KOPT-K1 (cell line): ENCODE data around the gene FOXE1.

Experiments used
- H3K27ac ChIP-seq: fragments of 200-600 bp; sonication (generic); 2 replicates; pipeline ENCODE4 v1.5.1; 2016; ENCODE audit warnings: antibody characterized with exemption, mild to moderate bottlenecking, low read depth, low read length; ENCODE audit not compliant: poor library complexity, severe bottlenecking
- H3K36me3 ChIP-seq: fragments of 200-600 bp; sonication (generic); 2 replicates; pipeline ENCODE4 v1.5.1; 2017; ENCODE audit warnings: antibody characterized with exemption, mild to moderate bottlenecking, low read length, moderate library complexity; ENCODE audit not compliant: insufficient read depth
- H3K9me3 ChIP-seq: fragments of 200-600 bp; sonication (generic); 2 replicates; pipeline ENCODE4 v1.5.1; 2017; ENCODE audit warnings: antibody characterized with exemption, low read length, mild to moderate bottlenecking; ENCODE audit not compliant: insufficient read depth, poor library complexity, severe bottlenecking

The FOXE1 gene

DNA sequence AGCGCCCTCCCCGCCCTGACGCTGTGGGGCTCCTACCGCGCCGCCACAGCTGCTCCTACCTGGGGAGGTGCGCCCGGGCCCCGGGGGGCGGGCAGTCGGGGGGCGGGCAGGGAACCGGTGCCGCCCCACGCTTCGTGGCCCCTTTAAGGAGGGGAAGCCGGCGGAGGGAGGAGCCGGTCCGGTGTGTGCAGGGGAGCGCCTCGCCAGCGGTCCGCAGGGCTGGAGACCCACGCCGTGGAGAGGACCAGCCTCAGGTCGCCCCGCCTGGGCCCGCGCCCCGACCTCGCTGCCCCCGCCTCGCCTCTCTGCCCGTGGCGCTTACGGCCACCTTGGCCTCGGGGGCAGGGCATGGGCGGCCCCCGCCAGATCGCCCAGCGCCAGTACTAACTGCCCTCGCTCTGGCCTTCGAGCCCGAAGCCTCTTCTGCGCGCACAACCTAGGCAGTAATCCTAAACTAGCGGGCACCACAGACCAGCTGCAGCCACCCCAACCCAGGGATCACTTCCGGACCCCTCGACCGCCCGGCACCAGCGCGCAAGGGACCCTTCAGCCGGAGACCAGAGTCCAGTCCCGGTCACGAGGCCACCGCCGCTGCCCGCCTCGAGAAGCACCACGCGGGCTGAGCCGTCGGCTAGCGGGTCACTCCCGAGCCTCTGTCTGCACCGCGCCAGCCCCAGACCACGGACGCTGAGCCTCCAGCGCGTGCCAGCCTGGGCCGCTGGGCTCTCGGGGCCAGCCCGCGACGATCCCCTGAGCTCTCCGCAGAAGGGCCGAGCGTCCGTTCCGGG is at the start of gene FOXE1:
FOXE1 (plus strand) TSS at position 171 of the 788 bp plus-strand sequence. CDS start 689 bp downstream, outside the sequence.
- H3K27ac ChIP-seq = no peak within 1 kb of the TSS
- H3K36me3 ChIP-seq = no peaks in the 10 kb centered on the region
- peaks cover 26% of the 10 kb centered on the region for H3K9me3 ChIP-seq

DNA sequence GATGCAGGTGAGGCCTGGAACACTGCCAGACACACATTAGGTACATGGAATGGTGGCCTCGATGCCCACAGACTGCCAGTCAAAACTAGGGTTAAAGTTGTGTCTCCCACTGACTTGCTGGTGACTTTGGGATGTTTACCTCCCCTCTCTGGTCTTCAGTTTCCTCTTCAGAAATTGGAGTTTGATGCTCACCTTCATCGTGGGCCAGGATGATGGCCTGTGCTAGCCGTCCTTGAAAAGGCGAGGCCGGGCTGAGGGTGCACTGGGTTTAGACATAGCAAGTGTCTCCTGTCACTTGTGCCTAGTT is 49.0 kb upstream of the FOXE1 start:
- Histone ChIP-seq H3K27ac (no peak overlapping the region), H3K9me3 (peaks cover 6% of the 10 kb centered on the region), H3K36me3 (no peaks in the 10 kb centered on the region)

- Histone ChIP-seq H3K9me3 (peaks cover 6% of the 10 kb centered on the region), H3K27ac (no peak overlapping the region), H3K36me3 (no peaks in the 10 kb centered on the region)
These were observed 46.3 kb upstream of the FOXE1 start for GRCh38 chr9:97806721-97807120.

DNA sequence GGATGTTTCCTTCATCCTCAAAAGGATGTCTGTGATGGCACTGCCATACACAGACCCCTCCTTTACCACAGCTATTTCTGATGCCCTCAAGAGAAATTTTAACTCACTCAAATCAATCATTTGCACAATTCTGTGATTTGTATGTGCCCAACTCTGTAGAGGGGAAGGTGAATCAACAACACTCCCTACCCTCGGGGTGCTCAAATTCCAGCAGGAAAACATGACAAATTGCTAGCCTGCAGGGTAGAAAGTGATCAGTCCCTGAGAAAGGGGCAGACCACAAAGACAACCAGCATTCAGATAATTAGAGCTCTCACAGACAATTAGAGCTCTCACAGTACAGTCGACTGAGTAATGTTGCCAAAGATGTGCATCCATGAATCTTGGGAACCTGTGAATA is 45.3 kb upstream of the FOXE1 start:
- H3K9me3 ChIP-seq = peaks cover 6% of the 10 kb centered on the region
- no peak overlapping the region for H3K27ac ChIP-seq
- H3K36me3 ChIP-seq = no peaks in the 10 kb centered on the region

DNA sequence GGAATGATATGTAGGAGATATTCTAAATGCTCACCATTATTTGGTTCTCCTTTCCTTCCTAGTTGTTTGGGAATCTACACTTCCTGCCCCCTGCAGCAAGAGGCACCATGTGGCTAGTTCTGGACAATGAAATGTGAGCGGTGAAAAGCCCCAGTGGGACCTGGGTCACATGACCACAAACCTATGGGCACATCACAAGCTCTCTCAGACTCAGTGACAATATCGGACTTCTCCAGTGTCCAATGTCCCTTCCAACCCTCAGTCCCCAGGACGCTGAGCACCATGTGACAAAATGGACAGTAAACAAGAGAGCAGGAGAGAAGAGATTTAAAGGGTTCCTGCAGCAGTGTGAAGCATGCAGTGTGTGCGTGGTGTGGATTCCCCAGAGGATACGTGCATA is 44.6 kb upstream of the FOXE1 start:
- no peak overlapping the region for H3K27ac ChIP-seq
- H3K9me3 ChIP-seq = peaks cover 6% of the 10 kb centered on the region
- no peaks in the 10 kb centered on the region for H3K36me3 ChIP-seq

- H3K9me3 ChIP-seq = peaks cover 3% of the 10 kb centered on the region
- H3K36me3 ChIP-seq = no peaks in the 10 kb centered on the region
- no peak overlapping the region for H3K27ac ChIP-seq
These were observed 44.1 kb upstream of the FOXE1 start for GRCh38 chr9:97808972-97809371.

DNA sequence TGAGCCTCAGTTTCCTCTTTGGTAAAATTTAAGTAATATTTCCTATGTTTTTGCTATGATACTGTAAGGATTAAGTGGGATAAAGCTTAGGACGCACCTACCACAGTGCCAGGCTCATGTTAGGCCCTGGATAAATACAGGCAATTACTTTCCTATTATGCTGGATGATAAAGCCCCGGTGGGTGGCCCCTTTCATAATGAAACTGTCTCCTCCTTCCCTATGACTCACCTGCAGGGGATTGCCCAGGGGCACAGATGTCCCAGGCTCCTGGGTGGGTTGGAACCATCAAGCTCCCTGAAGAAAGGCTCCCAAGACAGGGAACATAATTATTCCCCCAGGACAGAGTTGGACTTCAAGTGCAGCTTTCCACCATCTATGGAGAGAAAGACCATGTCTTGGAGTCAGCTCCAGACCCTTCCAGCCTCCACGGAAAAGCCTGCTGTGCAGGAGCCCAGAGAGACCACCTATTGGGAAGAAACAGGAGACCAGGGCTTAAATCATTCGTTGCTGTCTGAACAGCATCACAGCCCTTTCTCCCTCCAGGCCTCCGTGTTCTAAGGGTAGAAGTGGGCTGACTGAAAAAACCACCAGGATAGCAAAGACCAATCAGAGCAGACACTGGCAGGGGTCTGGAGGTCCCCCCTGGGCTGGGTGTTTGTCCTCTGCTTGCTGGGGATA is 43.2 kb upstream of the FOXE1 start:
- no peaks in the 10 kb centered on the region for H3K9me3 ChIP-seq
- no peak overlapping the region for H3K27ac ChIP-seq

DNA sequence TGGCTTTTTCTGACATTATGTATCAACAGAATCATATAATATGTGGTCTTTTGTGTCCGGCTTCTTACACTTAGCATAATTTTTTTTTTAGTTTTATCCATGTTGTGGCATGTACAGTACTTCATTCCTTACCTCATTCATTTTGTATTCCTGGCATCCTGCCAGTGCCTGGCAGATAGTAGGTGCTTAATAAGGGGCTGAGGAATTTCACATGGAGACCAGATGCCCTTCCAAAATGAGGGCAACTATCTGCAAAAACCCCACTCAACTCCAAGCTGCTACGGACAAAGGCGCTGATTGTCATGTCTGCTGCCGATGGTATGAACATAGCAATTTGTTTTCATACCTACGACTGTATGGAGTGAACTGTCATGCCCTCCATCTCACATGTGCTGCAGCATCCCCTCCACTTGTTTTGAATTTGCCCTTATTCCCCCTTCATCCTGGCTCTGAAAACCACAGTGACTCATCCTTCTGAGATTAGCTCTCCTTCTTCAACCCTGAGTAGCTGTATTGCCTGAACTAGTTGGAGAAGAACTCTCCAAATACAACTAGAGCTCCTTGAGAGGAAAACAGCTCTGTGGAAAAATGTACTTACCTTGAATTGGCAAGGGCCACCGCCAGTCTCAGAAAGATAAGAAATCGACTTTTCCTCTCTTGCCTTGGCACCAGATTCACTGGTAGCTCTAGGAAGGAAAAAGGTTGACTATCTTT is 41.3 kb upstream of the FOXE1 start:
- no peaks in the 10 kb centered on the region for H3K36me3 ChIP-seq
- H3K27ac ChIP-seq = no peak overlapping the region
- H3K9me3 ChIP-seq = no peaks in the 10 kb centered on the region

More for the DNA sequence above, 43.2 kb upstream of the FOXE1 start:
- no peaks in the 10 kb centered on the region for H3K36me3 ChIP-seq

- H3K9me3 ChIP-seq = no peaks in the 10 kb centered on the region
- H3K36me3 ChIP-seq = no peaks in the 10 kb centered on the region
- no peak overlapping the region for H3K27ac ChIP-seq
These were observed 40.8 kb upstream of the FOXE1 start for GRCh38 chr9:97812247-97812543.

DNA sequence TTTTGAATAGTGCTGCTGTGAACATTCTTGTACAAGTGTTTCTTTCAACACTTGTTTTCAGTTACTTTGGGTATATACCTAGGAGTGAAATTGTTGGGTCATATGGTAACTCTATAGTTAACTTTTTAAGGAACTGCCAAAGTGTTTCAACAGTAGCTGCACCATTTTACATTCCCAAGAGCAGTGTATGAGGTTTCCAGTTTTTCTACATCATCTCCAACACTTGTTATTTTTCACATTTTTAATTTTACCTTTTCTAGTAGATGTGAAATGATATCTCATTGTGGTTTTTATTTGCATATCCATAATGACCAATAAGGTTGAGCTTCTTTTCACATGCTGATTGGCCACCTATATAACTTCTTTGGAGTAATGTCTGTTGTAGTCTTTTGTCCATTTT is 40.0 kb upstream of the FOXE1 start:
- H3K27ac ChIP-seq = no peak overlapping the region
- no peaks in the 10 kb centered on the region for H3K9me3 ChIP-seq
- H3K36me3 ChIP-seq = no peaks in the 10 kb centered on the region

DNA sequence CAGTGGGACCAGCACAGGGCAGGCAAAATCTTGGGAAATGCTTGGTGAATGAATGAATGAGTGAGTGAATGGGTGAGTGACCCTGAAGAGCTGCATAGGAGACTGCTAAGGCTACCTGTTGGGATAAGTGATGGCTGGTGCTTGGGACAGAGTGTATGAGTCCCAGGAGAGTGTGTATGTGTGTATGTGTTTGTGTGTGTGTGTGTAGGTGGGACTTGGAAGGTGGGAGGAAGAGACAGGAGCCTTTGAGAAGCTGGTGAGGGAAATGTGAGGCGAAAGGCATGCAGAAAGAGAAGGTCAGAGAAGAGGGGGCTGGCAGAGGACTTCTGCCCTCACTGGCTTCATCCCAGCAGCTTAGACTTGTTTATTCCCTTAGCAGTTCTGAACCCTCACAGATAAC is 33.3 kb upstream of the FOXE1 start:
- H3K27ac ChIP-seq = no peak overlapping the region
- no peaks in the 10 kb centered on the region for H3K9me3 ChIP-seq
- no peaks in the 10 kb centered on the region for H3K36me3 ChIP-seq

DNA sequence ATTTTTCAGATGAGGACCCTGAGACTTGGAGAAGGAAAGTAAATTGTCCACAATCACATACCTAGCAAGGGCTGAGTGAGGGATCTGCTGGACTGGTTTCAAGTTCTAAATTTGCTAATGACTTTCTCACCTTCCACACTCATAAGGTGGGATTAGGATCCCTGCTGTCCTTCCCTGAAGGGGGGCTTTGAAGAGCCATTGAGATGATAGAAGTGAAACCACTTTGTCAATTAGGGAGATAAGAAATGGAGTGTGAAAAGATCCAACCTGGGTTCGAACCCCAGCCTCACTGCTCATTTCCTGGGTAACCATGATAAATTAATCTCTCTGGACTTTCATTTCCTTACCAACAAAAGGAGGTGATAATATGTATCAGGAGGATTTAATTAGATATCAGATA is 32.7 kb upstream of the FOXE1 start:
- Histone ChIP-seq H3K27ac (no peak overlapping the region), H3K36me3 (no peaks in the 10 kb centered on the region)

GRCh38 chr9:97830884-97831829 is 21.9 kb upstream of the FOXE1 start:
- no peak overlapping the region for H3K27ac ChIP-seq

More for the DNA sequence above, 32.7 kb upstream of the FOXE1 start:
- no peaks in the 10 kb centered on the region for H3K9me3 ChIP-seq

GRCh38 chr9:97831843-97832636 is 21.0 kb upstream of the FOXE1 start:
- Histone ChIP-seq H3K9me3 (no peaks in the 10 kb centered on the region), H3K36me3 (no peaks in the 10 kb centered on the region), H3K27ac (no peak overlapping the region)

More at GRCh38 chr9:97830884-97831829, 21.9 kb upstream of the FOXE1 start:
- no peaks in the 10 kb centered on the region for H3K9me3 ChIP-seq
- H3K36me3 ChIP-seq = no peaks in the 10 kb centered on the region
